Transverse colon (tissue), 3 donors: ENCODE measurements around the gene SLBP.

Experiments
- EP300 ChIP-seq: sonication (generic); formaldehyde crosslinking; IDR thresholded peaks from one replicate; pipeline ENCODE4 v1.6.1; 2017; ENCODE audit warnings: antibody characterized with exemption, low read depth
- POLR2A ChIP-seq: fragments of 450-650 bp; IDR thresholded peaks from one replicate; pipeline ENCODE4 v1.6.1; 2016; ENCODE audit warnings: antibody characterized with exemption, mild to moderate bottlenecking, moderate library complexity
- TF ChIP-seq, protein P1 (sequence below), 5 experiments: fragments of 200-600 bp in 3 of 5; fragments of 450-650 bp in 2 of 5; sonication (generic) in 3 of 5; IDR thresholded peaks; 1 replicate in 2 of 5; 2 replicates in 3 of 5; pipeline ENCODE4 v1.5.1; 2016 to 2017; ENCODE audit warnings: antibody characterized with exemption in 5 of 5, inconsistent platforms in 3 of 5, mild to moderate bottlenecking in 2 of 5, moderate library complexity in 1 of 5

- TF ChIP-seq, protein P1, sequence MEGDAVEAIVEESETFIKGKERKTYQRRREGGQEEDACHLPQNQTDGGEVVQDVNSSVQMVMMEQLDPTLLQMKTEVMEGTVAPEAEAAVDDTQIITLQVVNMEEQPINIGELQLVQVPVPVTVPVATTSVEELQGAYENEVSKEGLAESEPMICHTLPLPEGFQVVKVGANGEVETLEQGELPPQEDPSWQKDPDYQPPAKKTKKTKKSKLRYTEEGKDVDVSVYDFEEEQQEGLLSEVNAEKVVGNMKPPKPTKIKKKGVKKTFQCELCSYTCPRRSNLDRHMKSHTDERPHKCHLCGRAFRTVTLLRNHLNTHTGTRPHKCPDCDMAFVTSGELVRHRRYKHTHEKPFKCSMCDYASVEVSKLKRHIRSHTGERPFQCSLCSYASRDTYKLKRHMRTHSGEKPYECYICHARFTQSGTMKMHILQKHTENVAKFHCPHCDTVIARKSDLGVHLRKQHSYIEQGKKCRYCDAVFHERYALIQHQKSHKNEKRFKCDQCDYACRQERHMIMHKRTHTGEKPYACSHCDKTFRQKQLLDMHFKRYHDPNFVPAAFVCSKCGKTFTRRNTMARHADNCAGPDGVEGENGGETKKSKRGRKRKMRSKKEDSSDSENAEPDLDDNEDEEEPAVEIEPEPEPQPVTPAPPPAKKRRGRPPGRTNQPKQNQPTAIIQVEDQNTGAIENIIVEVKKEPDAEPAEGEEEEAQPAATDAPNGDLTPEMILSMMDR (IDR thresholded peaks at IDR 0.05): no peak
- TF ChIP-seq EP300 (no peak), POLR2A (no peak)
These were observed 11.1 kb upstream of the SLBP start for GRCh38 chr4:1723131-1723801.
